ENCODE measurements around the gene MED22.

GRCh38 chr9:133307301-133307700 lies 40.6 kb downstream of the MED22 start:
- TF ChIP-seq RAD21 (IDR thresholded peaks at IDR 0.05; ENCODE audit: low read depth) (no peak), EGR1 (IDR thresholded peaks at IDR 0.05) (no peak), CEBPB (IDR thresholded peaks at IDR 0.05) (no peak)
